HG02623 (cell line): ENCODE measurements around the gene PTPN4.
A peak's percentile ranks its signal among the peaks of the same experiment; 100 is the strongest.

Source experiments
- ATAC-seq: cut with Tn5 transposase; IDR thresholded peaks from one replicate; pipeline ENCODE4 v1.9.1; 2021; ENCODE audit warnings: moderate library complexity; ENCODE audit not compliant: unreplicated experiment

PTPN4 gene

DNA sequence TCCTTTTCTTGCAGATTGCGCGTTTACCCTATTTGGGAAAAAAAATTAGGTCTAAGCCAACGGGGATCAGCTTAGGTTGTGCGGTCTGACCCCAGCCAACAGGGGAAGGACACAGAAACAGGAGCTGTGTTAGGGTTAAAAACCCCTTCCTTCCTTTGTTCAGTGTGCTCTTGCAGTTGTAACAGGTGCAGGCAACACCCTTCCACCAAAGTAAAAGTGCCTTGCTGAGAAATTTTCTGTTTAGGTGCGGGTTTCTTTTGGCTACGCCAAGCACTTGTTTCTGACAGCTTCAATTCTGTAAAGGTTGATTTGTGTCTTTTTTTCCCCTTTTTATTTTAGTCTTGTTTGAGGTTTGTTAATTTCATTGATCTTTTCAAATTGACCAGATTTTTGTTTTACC, 92.5 kb downstream of the PTPN4 start:
- no peak for ATAC-seq

DNA sequence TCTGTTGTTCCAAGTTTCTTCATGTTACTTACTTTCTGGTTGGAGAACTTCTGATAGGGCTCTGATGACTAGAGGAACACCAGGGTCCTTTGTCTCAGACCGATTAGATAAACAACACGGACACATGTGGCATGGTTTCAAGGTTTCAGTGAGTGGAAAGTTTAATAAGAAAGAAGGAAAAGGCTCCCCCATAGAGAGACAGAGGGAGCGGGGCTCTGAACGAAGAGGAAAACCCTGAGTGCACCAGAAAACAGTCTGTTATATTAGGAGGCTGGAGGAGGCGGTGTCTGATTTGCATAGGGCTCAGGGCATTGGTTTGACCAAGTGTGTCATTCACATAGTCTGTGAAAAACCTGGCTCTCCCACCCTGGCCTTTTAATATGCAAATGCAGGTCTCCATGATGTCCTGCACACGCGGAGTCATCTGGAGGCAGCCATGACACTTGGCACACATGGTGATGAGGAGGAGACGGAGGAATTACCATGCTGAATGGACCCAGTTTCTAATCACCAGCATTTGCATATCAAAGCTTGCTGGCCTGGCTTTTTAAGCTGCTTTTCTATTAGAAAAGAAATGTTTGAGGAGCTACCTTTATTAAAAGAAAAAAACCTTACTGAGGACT, 94.2 kb downstream of the PTPN4 start:
- ATAC-seq: no peak

DNA sequence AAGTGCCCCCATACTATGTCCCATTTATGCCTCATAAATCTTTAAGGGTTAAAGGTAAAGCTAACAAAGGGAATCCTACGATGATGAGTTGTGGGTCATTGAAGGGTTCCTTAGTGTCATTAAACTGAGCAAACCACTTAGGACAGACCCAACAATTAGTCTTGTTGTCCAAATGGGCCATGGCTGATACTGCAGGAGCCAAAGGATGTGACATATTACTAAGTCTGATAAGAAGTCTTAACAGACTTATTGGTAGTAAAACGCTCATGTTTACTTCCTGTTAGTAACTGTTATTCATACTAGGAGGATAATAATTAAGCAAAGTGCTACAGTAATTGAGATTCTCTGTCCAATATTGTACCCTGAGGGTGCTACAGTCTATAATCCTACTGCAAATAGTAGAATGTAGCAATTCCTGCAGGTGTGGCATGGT, 96.8 kb downstream of the PTPN4 start:
- no peak for ATAC-seq

DNA sequence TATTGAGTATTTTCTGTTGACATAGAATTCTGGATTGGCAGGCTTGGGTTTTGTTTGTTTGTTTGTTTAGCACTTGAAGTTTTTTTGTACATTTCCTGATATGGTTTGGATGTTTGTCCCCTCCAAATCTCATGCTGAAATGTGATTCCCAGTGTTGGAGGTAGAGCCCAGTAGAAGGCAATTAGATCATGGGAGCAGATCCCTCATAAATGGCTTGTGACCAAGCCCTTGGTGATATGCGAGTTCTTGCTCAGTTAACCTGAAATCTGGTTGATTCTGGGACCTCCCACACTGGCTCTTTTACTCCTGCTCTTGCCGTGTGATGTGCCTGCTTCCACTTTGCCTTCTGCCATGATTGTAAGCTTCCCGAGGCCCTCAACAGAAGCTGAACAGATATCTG, 98.0 kb downstream of the PTPN4 start:
- ATAC-seq: no peak

DNA sequence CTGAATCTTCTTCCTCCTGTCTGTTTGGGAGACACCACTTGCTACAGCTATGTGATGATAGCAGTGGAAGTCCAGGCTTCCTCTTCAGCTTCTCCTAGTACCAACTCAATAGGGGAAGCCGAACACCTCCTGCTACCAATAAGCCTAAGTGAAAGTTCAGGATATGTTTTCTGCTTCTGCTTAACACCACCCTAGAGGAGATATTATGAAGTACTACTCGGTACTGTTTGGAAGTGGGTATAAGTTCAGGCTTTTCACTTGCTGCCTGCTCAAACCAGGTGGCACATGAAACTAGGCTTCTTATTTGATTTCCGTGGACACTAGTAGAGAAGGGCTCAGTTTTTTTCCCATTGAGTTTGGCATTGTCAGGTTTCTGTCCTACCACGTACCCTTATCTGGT, 99.8 kb downstream of the PTPN4 start:
- no peak for ATAC-seq

DNA sequence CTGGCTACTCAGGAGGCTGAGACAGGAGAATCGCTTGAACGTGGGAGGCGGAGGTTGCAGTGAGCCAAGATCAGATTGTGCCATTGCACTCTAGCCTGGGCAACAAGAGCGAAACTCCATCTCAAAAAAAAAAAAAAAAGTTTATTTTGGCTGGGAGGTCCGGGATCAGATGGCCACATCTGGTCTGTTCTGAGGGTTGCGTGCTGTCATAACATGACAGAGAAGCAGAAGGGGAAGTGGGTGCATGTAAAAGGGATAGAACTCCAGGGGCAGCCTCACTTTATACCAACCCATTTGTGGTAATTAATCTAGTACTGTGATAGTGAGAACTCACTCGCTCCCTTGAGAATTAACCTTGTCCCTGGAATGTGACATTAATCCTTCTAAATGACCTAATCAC, 101.2 kb downstream of the PTPN4 start:
- ATAC-seq: no peak

DNA sequence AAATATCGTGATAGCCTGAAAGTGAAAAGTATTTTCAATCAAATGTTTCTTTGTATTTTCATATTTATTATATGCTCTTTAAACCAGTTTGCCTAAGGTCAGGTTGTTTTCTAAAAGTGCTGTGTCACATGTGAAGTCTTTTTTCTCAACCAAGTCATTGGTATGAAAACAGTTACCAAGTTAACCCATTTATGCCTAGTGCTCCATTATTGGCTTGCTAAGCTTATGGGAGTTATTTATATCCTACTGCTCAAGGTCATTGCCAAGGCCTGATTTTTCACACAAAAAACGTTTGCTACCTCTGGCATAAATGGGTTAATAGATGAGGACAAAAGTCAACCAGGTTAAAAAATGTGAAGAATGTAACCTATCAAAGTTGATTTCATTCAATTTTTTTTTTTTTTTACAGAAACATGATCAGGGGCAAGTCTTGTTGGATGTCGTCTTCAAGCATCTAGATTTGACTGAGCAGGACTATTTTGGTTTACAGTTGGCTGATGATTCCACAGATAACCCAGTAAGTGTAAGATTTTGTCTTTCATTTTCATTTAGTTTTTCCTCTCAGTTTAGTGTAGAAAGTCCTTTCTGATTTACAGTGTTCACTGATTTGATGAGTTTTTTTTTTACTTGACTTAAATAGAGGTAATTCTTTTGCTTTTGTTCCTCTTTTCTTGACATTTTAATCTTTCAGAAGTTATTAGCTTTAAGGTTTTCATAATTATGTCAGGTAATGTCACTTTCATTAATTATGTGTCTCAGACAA, 102.6 kb downstream of the PTPN4 start:
- ATAC-seq: peak; percentile 78

DNA sequence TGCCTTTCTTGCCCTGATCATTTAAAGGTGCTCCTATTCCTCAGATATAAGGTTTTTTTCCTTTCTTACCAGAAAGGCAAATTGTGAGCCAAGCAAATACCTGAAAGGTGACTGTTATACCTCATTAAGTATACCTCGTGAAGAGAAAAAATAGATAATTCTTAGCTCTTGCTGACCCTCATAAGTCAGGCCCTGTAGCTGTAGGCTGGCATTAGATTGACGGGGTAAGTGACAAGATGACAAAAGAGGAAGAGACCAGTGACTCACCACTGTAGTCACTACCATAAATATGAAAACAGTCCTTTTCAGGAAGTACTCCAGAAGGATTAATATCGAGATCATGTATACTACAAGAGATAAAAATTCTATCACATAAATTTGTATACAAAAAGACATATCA, 104.6 kb downstream of the PTPN4 start:
- ATAC-seq: no peak

DNA sequence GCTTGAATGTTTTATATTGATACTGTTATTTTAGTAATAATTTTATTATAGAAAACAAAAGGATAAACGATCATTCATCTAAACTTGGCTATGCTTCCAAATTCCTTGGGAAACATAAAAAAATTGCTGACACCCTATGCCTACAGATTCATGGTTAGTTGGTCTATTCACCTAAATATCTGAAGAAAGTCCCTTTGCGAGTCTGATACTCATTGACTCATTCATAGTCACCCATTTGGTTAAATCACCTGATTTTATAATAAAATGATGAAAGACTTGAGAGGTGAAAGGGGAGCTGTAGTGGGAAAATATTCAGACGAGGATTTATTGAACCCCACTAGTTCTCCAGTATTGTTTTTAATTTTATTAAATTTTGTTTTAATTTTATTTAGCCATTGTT, 112.0 kb downstream of the PTPN4 start:
- no peak for ATAC-seq

DNA sequence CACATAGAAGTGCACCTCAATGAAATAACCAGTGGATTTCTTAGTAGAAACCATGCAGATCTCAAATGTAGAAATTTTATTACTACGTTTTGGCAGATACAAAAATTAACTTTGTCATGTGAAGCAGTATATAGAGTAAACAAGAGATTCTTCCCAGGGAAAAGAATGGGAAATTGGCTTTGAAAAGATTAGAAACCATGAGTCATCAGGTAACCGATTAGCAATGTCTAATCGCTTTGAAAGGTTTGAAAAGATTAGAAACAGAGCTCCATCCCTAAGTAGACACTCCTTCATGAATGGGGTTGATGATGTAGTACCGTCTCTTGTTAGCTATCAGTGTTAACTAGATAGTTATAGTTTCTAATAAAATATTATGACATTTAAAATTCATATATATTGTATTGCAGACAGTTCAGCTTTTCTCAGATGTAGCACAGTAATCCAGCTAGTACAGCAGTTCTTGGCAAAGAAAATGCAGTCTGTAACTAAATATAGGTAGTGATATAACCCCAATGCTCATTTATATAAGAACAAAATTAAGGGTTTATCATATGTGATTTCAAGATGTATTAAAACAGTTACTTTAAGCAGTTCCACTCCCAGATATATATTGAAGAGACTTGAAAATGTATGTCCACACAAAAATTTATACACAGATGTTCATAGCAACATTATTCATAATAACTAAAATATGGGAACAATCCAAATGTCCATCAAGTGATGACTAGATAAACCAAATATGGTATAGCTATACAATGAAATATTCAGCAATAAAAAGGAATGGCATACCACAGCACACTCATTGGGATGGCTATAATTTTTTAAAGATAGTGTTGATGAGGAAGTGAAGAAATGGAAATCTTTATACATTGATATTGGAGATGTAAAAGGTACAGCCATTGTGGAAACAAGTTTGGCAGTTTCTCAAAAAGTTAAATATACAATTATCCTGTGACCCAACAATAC, 113.9 kb downstream of the PTPN4 start:
- no peak for ATAC-seq

DNA sequence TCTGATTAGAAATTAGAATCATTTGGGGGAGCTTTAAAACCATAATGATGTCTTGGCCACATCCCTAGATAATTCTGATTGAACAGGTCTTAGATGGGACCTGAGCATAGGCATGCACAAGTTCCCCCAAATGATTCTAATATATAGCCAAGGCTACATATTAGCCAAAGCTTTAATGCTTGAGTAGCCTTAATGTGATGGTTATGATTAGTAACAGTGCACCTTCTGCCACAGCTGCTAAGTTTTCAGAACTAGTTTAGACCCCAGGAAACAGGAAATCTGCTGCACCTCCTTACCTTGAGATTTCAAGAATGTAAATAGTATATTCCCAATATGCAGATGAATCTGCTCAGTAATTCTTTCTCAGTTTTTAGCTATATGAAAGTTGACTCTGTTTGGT, 119.8 kb downstream of the PTPN4 start:
- ATAC-seq: peak; percentile 64

DNA sequence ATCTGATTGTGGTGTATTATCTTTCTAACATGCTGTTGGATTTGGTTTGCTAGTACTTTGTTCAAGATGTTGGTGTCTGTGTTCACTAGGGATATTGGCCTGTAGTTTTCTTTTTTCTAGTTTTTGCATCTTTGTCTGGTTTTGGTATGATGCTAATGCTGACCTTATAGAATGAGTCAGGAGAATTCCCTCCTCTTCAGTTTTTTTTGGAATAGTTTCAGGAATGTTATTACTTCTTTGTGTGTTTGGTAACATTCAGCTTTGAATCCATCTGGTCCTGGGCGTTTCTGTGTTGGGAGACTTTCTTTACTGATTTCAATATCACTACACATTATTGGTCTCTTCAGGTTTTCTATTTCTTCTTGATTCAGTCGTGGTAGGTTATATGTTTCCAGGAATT, 129.0 kb downstream of the PTPN4 start:
- ATAC-seq: no peak

DNA sequence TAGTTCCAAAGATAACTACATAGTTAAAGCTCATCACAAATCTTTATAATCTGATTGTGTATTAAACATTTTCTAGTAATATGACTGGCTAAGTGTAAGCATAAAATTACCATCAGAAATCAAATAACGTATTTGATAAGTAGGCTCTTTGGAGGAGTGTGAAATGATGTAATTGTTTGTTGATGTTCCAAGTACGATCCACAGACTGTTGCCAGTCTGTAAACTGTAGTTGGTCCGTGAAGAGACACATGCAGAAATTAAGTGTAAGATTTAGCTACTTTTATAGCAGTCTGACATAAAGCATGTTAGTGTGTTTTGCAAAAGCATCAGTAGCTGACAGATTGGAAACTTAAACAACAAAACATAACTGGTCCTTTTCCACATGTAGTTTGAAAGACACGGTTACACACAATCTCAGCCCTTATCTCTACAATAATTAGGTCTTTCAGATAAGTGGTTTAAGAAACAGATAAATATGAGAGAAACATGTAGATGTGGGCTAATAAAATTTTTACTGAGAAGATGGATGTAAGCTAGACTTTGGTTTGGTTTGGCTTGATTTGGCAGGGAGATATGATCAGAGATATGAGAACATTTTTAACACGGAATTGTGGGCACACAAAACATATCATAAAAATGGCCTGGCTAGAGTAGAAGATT, 138.1 kb downstream of the PTPN4 start:
- no peak for ATAC-seq

DNA sequence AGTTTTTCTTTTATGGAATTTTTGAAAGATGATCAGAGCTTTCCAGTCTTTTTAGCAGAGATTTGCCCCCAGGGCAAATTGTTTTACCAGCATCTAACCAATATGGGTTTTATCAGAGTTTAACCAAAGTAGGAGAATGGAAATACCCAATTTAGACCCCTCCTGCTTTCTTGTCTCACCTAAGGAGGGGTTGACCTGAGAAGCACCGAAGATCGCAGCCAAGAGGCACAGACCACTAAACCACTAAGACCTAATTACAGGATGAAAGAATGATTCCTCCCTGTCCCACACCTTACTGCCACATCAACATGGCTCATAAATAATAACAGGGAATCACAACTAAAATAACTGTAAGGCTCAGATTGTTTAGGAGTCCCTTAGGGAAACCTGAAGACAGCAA, 141.3 kb downstream of the PTPN4 start:
- no peak for ATAC-seq

DNA sequence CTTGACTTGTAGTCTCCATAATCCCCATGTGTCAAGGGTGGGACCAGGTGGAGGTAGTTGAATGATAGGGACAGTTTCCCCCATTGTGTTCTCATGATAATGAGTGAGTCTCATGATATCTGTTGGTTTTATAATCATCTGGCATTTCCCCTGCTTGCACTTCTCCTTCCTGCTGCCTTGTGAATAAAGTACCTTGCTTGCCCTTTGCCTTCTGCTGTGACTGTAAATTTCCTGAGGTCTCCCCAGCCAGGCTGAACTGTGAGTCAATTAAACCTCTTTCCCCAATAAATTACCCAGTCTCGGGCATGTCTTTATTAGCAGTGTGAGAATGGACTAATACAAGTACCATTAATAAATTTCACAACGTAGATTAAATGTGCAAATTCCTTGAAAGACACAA, 150.8 kb downstream of the PTPN4 start:
- ATAC-seq: no peak

DNA sequence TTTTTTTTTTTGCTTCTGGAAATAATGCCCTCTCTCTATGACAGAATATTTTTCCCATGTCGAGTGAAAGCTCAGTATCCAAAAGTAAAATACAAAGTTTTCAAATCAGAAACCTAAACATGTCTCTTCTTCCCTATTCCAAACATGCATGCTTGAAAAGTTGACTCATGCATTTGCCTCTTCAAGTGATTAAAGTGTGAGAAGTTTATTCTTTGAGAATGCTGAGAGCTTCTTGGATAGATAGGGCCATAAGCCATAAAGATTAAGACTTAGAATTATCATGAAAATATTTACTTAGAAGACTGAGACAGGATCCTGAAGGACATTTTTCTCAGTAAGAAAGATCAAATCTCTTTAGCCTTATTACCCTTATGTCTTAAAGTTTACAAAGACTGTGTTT, 154.5 kb downstream of the PTPN4 start:
- no peak for ATAC-seq

DNA sequence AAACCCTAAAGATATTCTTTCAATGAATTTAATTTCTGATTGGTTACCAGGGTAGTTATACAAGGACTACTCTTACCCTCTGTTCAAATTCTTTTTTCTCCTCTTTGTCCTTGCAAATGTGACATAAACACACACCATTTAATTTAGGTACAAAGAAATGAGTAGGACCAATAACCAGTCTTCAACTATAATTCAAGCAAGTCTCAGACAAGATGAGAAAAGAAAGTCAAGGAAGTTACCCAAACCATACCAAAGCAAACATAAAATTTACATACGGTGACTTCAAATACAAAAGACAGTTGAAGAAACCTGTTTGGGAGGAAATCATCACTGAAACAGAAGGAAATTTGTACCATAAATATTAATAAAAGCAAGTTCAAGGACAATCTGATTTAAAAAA, 162.1 kb downstream of the PTPN4 start:
- ATAC-seq: no peak

DNA sequence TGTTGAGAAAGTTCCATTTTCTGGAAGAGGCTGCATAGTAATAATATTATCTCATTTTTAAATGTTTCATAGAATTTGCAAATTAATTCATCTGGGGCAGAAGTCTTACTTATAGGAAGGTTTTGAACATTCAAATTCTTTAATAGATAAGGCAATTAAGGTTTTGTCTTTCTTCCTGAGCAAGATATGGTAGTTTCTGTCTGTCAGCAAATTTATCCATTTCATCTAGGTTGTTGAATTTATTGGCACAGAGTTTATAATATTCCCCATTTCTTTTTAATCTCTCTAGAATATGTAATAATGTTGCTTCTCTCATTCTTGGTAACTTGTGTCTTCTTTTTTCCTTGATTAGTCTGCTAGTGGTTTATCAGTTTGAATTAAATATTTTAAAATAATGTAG, 163.0 kb downstream of the PTPN4 start:
- ATAC-seq: no peak

DNA sequence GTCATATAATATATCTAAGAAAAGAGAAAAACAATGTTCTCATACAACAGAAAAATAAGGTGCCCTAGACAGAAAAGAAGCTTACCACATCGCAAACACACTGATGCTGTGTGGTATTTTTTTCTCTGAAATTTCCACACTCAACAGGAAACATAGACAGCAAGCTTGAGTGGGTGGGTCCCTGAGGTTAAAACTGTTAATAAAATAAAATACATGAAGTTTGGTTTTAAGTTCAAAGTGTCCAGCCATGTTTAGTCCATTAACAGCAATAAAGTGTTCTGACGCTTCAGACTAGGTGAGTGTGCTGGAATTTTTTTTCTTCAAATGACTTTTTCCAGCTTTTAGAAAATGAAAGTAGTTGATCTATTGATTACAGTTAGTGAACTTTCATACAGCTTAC, 169.8 kb downstream of the PTPN4 start:
- ATAC-seq: no peak

DNA sequence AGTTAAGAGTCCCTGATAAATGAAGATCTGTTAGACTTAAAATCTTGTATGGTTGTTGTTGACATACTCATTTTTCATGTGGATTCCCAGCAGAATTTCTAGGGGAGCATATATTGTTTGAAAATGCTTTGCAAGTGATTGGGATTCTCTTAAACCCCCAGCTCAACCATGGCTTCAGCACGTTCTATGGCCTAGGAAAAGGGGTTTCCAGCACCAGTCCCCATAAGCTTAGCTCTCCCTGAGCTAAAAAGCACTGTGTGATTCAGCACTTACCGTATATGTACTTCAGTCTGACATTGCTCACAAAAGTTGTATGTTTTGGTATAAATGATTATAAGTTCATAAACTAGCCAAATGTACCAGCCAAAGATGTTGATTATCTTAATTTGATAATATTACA, 173.1 kb downstream of the PTPN4 start:
- no peak for ATAC-seq

DNA sequence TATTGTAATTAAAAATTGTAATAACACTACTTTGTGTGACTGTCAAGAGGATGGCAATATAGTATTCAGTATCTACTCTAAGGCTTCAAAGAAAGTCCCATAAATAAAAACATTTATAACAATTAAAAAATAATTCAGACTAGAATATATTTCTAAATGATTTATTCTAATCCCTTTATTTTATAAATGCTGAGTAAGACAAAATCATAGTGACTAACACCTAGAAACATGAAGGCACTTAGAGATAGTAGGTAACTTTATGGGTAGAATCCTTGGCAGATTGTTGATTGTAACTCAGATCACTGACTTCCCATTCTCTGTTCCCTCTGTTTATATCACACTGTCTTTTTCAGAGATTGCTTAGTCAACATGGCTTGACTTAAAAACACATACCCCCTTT, 174.6 kb downstream of the PTPN4 start:
- no peak for ATAC-seq
